HG03460 (cell line): ENCODE results near the gene KIF18A.
"Not testable (repeated sequence)": the region's sequence is repeated elsewhere in the genome, so short reads cannot be mapped to it uniquely, and the experiment has no call there.

Source experiments
- ATAC-seq: cut with Tn5 transposase; IDR thresholded peaks from one replicate; pipeline ENCODE4 v1.9.1; 2021; ENCODE audit not compliant: unreplicated experiment

The KIF18A gene

DNA sequence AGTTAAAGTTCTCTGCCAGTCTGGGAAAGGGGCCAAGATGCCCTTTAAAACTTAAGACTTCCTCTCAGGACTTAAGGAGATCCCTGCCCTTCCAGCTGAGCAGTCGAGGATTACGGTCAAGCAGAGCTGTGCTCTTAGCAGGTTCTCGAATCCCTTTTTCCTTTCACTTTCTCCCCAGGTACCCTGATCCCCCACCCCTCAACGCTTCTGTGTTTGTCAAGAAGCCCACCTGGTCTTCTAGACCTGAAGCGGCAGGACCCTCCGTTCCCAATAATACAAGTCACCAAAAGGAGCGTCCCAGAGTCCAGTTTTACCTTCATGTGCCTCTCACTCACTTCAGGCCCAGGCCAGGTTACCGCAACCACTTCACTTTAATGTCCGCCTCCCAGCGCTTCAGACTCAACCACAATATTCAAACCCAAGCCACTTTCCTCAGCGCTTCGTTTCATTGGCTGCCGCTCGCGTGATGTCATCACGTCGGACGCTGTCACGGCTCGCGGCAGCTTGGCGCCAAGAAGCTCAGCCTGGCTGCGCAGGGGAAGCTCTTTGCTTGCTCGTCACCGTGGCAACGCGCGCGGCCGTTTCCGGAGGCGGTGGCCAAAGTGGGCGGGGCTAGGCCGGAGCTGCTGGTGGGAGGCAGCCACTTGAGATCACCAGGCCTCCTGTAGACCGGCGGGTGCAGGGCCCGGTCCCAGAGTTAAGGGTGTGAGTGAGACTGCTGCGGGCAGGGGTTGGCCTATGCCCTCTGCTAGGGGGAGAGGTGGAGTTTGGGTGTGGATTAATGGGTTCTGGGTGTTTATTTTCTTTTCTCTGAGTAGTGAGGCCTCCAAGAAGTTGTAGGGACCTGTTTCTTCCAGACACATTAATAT is at the start of gene KIF18A, which contains the start of gene METTL15:
Gene KIF18A (minus strand): TSS at position 407 of the 869 bp plus-strand sequence. CDS start 10,209 bp downstream, outside the sequence.
Gene METTL15 (plus strand): TSS at position 639 of the 869 bp plus-strand sequence. CDS start 4,947 bp downstream, outside the sequence.
- peak; percentile 93 for ATAC-seq

DNA sequence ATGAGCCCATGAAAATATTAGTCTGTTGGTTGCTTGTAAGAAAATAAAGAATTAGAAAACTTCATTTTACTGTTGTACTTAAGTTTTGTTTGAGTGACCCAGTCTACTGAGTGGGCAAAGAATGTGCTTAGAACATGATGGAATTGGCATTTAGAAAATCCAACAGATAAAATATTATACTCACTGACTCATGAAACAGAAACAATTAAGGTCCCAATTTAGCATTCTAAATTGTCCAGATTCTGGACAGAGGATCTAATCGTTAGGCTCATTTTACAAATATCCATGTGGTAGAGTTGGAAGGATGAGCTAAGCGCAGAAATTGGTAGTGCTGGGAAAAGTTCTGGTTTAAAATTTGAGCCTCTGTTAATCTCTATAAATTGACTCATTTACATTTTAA is 45.6 kb upstream of the KIF18A start:
- no peak for ATAC-seq

DNA sequence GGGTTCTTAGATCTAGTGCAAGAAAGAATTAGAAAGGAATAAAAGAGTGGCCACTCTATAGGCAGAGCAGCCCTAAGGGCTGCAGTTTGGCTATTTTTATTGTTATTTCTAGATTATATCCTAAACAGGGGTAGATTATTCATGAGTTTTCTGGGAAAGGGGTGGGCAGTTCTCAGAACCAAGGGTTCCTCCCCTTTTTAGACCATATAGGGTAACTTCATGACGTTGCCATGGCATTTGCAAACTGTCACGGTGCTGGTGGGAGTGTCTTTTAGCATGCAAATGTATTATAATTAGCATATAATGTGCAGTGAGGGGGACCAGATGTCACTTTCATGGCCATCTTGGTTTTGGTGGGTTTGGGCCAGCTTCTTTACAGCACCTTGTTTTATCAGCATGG is 44.8 kb upstream of the KIF18A start:
- no peak for ATAC-seq

DNA sequence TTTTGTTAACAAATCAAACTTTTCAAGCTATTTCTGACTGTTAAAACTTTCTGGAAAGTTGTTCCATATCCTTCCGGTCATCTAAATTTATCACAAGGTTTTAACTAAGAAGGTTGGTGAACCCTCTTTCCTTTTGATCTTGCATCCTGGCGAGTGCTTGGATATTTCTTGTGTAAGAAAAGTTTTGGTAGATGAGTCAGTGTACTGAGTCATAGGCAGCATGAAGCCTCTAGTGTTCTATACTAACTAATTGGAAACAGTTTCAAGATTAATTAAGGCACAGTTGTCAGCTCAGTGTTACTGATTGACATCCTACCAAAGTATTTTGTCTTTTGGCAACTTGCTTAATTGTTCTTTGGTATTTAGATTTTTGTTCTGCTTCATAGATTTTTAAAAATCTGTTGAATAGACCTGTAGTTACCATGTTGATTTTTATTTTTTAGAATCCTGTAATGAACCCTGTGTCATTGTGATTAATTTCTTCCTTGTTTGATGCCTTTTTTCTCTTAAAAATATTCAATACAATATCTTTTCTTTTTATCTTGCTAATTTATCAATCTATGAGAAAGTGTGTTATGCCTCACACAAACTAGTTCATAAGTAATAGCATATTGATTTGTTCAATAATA is 38.3 kb upstream of the KIF18A start:
- ATAC-seq = no peak

DNA sequence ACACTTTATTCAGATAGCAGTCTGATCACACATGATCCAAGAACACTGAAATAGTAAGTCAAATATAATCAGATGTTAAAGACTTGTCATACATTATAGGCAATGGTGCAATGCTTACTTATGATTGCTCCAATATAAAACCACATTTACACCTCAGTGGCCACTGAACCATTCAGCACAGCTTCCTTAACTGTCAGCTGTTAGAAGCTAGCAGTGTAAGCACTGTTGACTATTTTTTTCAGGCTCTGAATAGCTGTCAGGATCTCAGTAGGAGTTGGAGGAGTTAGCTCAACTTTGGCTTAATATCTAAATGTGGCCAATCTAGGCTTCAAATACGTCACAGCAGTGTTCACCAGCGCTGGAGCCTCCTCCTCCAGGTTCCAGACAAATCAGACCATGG is 36.9 kb upstream of the KIF18A start:
- no peak for ATAC-seq

GRCh38 chr11:28142724-28143123 is 34.8 kb upstream of the KIF18A start:
- ATAC-seq = no peak

GRCh38 chr11:28140689-28141455 is 32.9 kb upstream of the KIF18A start:
- ATAC-seq = no peak

DNA sequence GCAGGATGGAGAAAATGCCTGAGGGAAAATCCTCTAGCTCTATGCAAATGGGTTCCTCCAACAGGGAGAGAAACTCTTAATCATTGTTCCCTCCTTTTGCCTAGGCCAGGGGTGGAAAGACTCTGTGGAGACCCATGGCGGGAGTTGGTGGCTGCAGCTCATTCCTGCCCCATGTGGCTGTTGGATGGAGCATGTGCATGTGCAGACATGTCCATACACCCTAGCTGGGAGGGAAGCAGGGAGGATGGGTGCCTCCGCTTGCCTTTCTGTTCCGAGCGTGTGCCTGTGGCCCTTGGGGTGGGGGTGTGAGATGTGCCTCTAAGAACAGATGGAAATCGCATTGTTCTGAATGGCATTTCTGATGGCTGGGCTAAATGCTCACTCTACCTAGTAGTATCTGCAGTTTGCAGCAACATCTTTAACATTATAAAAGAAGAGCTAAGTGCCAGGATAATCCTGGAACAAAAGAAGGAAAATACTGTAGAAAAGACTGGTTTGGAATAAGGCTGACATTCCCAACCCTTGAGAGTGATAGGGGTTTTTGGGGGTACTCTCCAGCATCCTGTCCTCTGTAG is 32.0 kb upstream of the KIF18A start:
- ATAC-seq = no peak

- ATAC-seq = no peak
Measured at GRCh38 chr11:28137832-28138231, 29.9 kb upstream of the KIF18A start.

DNA sequence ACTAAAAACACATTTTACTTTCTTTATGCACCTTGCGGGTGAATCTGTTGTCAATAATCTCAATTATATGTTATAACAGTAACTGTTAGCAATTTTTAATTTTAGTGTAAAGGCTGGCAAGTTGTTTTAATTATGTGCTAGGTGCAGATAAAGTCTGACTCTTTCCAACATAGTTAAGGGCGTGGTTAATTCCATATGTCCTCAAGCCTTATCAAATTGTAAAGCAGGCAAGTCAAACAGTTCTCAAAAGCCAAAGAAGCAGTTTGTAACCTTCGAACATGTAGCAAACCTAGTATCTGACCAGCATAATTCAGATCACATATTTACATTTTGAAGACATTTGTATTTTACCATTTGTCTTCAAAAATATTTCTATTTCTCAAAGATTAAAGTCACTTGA is 29.4 kb upstream of the KIF18A start:
- ATAC-seq = no peak

GRCh38 chr11:28136157-28136556 is 28.2 kb upstream of the KIF18A start:
- not testable (repeated sequence) for ATAC-seq

DNA sequence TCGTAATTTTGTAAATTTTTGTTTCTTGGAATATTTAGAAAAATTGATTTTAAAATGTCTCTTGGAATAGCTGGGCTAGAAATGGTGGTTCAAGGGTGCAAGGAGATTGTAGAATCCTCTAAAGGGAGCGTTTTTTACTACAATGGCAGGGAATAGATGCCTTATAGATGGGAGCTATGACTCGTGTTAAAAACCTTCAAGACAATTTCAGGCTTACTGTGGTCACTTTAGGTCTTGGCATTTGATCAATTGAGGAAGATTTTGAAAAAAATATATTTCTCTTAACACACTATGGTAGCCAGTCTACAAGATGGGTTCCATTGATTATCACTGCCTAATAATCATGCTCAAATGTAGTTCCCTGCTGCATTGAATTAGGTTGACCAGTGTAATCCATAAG is 25.2 kb upstream of the KIF18A start:
- no peak for ATAC-seq

DNA sequence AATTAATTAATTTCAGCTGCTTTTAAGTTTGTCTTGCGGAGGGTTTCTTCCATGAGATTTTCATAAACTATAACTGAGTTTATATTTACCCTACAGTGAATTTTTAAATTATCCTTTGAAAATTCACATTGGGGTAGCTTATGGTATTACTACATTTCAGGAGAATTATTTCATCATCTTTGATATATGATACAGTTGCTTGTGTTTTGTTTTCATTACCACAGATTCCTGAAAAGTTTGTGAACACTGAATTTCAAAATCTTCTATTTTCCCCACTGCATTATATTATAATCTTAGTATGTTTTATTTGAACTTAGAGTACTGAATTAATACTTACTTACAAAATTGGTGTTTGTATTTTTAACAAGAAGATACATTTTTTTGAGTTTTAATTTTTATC is 24.6 kb upstream of the KIF18A start:
- ATAC-seq = no peak

DNA sequence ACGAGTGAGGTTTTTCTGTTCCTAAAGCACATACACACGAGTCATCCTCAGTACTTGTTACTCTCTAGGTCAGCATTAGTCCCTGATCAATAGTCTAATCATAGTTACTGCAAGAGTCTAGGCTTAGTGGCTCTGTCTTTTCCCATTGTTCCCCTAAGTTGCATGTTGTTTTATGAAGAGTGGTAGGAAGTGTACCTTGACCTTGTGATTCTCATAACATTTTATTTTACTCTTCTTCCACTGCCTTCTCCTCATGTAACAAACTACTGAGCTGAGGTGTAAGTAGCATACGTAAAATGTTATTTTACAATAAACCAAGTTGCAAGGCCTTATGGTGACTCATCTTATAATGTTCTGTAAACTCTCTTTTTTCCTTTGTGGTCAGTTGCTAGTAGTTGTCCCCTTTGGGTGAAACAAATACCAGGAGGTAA is 15.2 kb upstream of the KIF18A start:
- no peak for ATAC-seq

DNA sequence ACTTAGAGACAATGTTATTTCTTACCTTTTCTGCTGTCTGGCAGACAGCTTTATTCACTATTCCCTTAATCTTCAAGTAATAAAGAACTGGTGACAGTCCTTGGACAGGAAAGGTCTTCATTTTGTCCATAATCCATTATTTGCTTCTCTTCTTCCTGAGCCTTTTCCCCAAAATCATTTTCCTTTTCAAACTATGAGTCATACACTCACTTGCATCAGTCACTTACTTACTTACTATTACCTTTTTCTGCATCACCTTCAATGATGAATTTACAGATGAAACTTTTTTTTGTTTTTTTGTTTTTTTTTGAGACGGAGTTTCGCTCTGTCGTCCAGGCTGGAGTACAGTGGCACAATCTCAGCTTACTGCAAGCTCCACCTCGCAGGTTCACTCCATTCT is 9.8 kb upstream of the KIF18A start:
- no peak for ATAC-seq

GRCh38 chr11:28114731-28115130 is 6.8 kb upstream of the KIF18A start:
- no peak for ATAC-seq

DNA sequence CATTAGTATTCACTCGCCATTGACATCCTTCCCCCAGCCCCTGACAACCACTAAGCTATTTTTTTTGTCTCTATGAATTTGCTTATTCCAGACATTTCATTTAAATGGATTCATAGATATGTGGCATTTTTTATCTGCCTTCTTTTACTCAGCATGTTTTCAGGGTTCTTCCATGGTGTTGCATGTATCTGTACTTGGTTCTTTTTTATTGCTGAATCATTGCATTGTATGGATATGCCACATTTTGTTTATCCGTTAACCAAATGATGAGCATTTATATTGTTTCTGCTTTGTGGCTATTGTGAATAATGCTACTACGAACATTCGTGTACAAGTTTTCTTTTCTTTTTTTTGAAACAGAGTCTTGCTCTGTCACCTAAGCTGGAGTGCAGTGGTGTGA is 6.2 kb upstream of the KIF18A start:
- ATAC-seq = no peak

GRCh38 chr11:28110821-28111200 is 2.9 kb upstream of the KIF18A start:
- no peak for ATAC-seq

GRCh38 chr11:28110108-28110820 is 2.3 kb upstream of the KIF18A start:
- ATAC-seq = peak; percentile 39

DNA sequence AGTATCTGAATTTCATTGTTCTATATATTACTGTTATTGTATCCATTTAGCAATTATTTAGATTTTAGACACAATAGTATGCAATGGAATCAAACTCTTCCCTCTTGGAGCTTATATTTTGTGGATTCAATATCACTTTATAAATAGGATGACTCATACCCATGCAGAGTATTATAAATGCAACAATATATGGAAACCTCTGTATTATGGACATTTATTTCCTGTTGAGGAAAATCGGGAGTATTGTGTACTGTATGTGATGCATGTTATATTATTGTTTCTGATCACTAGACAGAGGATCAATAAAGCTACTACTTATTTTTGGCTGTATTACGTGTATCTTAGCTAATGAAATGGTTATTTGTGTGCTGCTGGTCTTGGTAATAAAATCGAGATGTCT is 1.0 kb upstream of the KIF18A start:
- no peak for ATAC-seq
